Measurements from ENCODE around the gene LCAT. TPM values are rescaled to one million over a fixed set of nuclear protein-coding genes. Genes with fewer than 3 reads are reported as not detected.
"Not testable (repeated sequence)": the region's sequence is repeated elsewhere in the genome, so short reads cannot be mapped to it uniquely, and the experiment has no call there.

LCAT gene
- total and polyA plus RNA-seq, 7 experiments from 2014 or later: 0.33 to 23.6 (median 11.9) TPM

- Mint-ChIP-seq H3K27me3 (no peaks in the 10 kb centered on the region), H3K4me1 (peaks cover 5 to 24% (median 22%) of the 10 kb centered on the region in 7 donors), H3K4me3 (no peak overlapping the region), H3K9me3 (no peaks in the 10 kb centered on the region), H3K27ac (peak overlapping the region in 6 of 9 donors; percentile 17 to 74 (median 29)), H3K36me3 (peaks cover 0 to 8% (median 0%) of the 10 kb centered on the region in 5 donors)
- H3K9me3 ChIP-seq (ENCODE audit: control insufficient read depth in 2 of 3, low read length in 3 of 3): no peaks in the 10 kb centered on the region
- ChIA-PET CTCF (no interaction called here), POLR2A (interaction anchor here (1.0 to 1.2 kb wide), 2 partner anchors 9 to 20 kb away, joined by 5 read pairs; no protein-coding TSS in a partner anchor)
- H3K36me3 ChIP-seq (ENCODE audit: control insufficient read depth in 2 of 3, insufficient read depth in 3 of 3, low read length in 3 of 3): peaks cover 0 to 46% (median 0%) of the 10 kb centered on the region in 3 experiments
- intact Hi-C loops (cut with micrococcal nuclease): no loop called here
- no peak overlapping the region for H3K27ac ChIP-seq (ENCODE audit: low read depth, low read length)
- no peaks in the 10 kb centered on the region for H3K27me3 ChIP-seq (ENCODE audit: control insufficient read depth in 2 of 2, insufficient read depth in 2 of 2, low read length in 2 of 2)
- DNase-seq (no peak), ATAC-seq (no peak)
- H3K4me1 ChIP-seq (ENCODE audit: control insufficient read depth in 2 of 2, insufficient read depth in 2 of 2, low read length in 2 of 2): no peaks in the 10 kb centered on the region
- H3K4me3 ChIP-seq (ENCODE audit: low read length): no peak overlapping the region
These were observed 21.7 kb downstream of the LCAT start for GRCh38 chr16:67922221-67922620.

- Mint-ChIP-seq H3K4me3 (no peak overlapping the region), H3K9me3 (no peaks in the 10 kb centered on the region), H3K36me3 (peaks cover 0 to 18% (median 0%) of the 10 kb centered on the region in 5 donors), H3K27ac (peak overlapping the region in 1 of 9 donors; percentile 5), H3K27me3 (no peaks in the 10 kb centered on the region), H3K4me1 (peaks cover 21 to 45% (median 40%) of the 10 kb centered on the region in 7 donors)
- CTCF ChIA-PET: interaction anchor here (0.6 to 1.1 kb wide), 2 partner anchors 248 to 399 kb away, joined by 4 to 5 read pairs; no protein-coding TSS in a partner anchor
- no peak overlapping the region for H3K4me3 ChIP-seq (ENCODE audit: low read length)
- POLR2A ChIA-PET: interaction anchor here (0.6 to 0.9 kb wide), 3 partner anchors 103 to 399 kb away, joined by 3 to 5 read pairs (median 3); partner anchors contain the start of genes DDX28 and DUS2
- ATAC-seq (no peak), DNase-seq (no peak)
- H3K9me3 ChIP-seq (ENCODE audit: control insufficient read depth in 2 of 3, low read length in 3 of 3): no peaks in the 10 kb centered on the region
- no peaks in the 10 kb centered on the region for H3K4me1 ChIP-seq (ENCODE audit: control insufficient read depth in 2 of 2, insufficient read depth in 2 of 2, low read length in 2 of 2)
- no peak overlapping the region for H3K27ac ChIP-seq (ENCODE audit: low read depth, low read length)
- no peaks in the 10 kb centered on the region for H3K27me3 ChIP-seq (ENCODE audit: control insufficient read depth in 2 of 2, insufficient read depth in 2 of 2, low read length in 2 of 2)
- H3K36me3 ChIP-seq (ENCODE audit: control insufficient read depth in 2 of 3, insufficient read depth in 3 of 3, low read length in 3 of 3): peaks cover 0 to 57% (median 0%) of the 10 kb centered on the region in 3 experiments
- intact Hi-C loops (cut with micrococcal nuclease): no loop called here
These were observed 24.2 kb downstream of the LCAT start for GRCh38 chr16:67919622-67920221.

GRCh38 chr16:67917852-67918236 lies 26.1 kb downstream of the LCAT start:
- Histone ChIP-seq H3K4me1 (ENCODE audit: control insufficient read depth in 2 of 2, insufficient read depth in 2 of 2, low read length in 2 of 2) (no peaks in the 10 kb centered on the region), H3K27ac (ENCODE audit: low read depth, low read length) (no peak overlapping the region), H3K27me3 (ENCODE audit: control insufficient read depth in 2 of 2, insufficient read depth in 2 of 2, low read length in 2 of 2) (no peaks in the 10 kb centered on the region), H3K4me3 (ENCODE audit: low read length) (no peak overlapping the region), H3K9me3 (ENCODE audit: control insufficient read depth in 2 of 3, low read length in 3 of 3) (no peaks in the 10 kb centered on the region), H3K36me3 (ENCODE audit: control insufficient read depth in 2 of 3, insufficient read depth in 3 of 3, low read length in 3 of 3) (peaks cover 0 to 53% (median 0%) of the 10 kb centered on the region in 3 experiments)
- DNase-seq (peak in 1 of 9 donors; percentile 44), ATAC-seq (no peak)
- intact Hi-C loops (cut with micrococcal nuclease): no loop called here
- Mint-ChIP-seq H3K9me3 (no peaks in the 10 kb centered on the region), H3K4me1 (peaks cover 23 to 50% (median 41%) of the 10 kb centered on the region in 7 donors), H3K27me3 (no peaks in the 10 kb centered on the region), H3K4me3 (peak overlapping the region in 1 of 10 donors; percentile 27), H3K27ac (peak overlapping the region in 6 of 9 donors; percentile 28 to 81 (median 70)), H3K36me3 (peaks cover 0 to 22% (median 0%) of the 10 kb centered on the region in 5 donors)
- POLR2A ChIA-PET: interaction anchor here (0.7 kb wide), 1 partner anchor 179 kb away, joined by 3 read pairs; no protein-coding TSS in a partner anchor
- CTCF ChIA-PET: no interaction called here

GRCh38 chr16:67917140-67917851 lies 26.6 kb downstream of the LCAT start:
- H3K36me3 Mint-ChIP-seq: peaks cover 0 to 22% (median 0%) of the 10 kb centered on the region in 5 donors
- peak overlapping the region in 6 of 9 donors; percentile 28 to 81 (median 70) for H3K27ac Mint-ChIP-seq
- no peak for DNase-seq
- ATAC-seq: no peak
- H3K9me3 Mint-ChIP-seq: no peaks in the 10 kb centered on the region
- no peaks in the 10 kb centered on the region for H3K27me3 Mint-ChIP-seq
- Histone ChIP-seq H3K4me3 (ENCODE audit: low read length) (no peak overlapping the region), H3K27ac (ENCODE audit: low read depth, low read length) (no peak overlapping the region), H3K4me1 (ENCODE audit: control insufficient read depth in 2 of 2, insufficient read depth in 2 of 2, low read length in 2 of 2) (no peaks in the 10 kb centered on the region), H3K9me3 (ENCODE audit: control insufficient read depth in 2 of 3, low read length in 3 of 3) (no peaks in the 10 kb centered on the region), H3K27me3 (ENCODE audit: control insufficient read depth in 2 of 2, insufficient read depth in 2 of 2, low read length in 2 of 2) (no peaks in the 10 kb centered on the region), H3K36me3 (ENCODE audit: control insufficient read depth in 2 of 3, insufficient read depth in 3 of 3, low read length in 3 of 3) (peaks cover 0 to 50% (median 0%) of the 10 kb centered on the region in 3 experiments)
- H3K4me1 Mint-ChIP-seq: peaks cover 23 to 49% (median 39%) of the 10 kb centered on the region in 7 donors
- ChIA-PET CTCF (no interaction called here), POLR2A (interaction anchor here (0.7 kb wide), 1 partner anchor 180 kb away, joined by 3 read pairs; no protein-coding TSS in a partner anchor)
- H3K4me3 Mint-ChIP-seq: peak overlapping the region in 1 of 10 donors; percentile 27
- intact Hi-C loops (cut with micrococcal nuclease): no loop called here

- Mint-ChIP-seq H3K4me1 (peaks cover 23 to 40% (median 32%) of the 10 kb centered on the region in 7 donors), H3K9me3 (no peaks in the 10 kb centered on the region), H3K27me3 (no peaks in the 10 kb centered on the region), H3K27ac (peak overlapping the region in 3 of 9 donors; percentile 45 to 72 (median 64)), H3K4me3 (no peak overlapping the region), H3K36me3 (peaks cover 0 to 25% (median 0%) of the 10 kb centered on the region in 5 donors)
- ATAC-seq (no peak), DNase-seq (no peak)
- H3K27me3 ChIP-seq (ENCODE audit: control insufficient read depth in 2 of 2, insufficient read depth in 2 of 2, low read length in 2 of 2): no peaks in the 10 kb centered on the region
- ChIA-PET POLR2A (interaction anchor here (0.7 to 1.0 kb wide), 2 partner anchors 9 to 199 kb away, joined by 3 read pairs; no protein-coding TSS in a partner anchor), CTCF (interaction anchor here (0.9 kb wide), 1 partner anchor 99 kb away, joined by 3 read pairs; no protein-coding TSS in a partner anchor)
- no peaks in the 10 kb centered on the region for H3K9me3 ChIP-seq (ENCODE audit: control insufficient read depth in 2 of 3, low read length in 3 of 3)
- no peaks in the 10 kb centered on the region for H3K4me1 ChIP-seq (ENCODE audit: control insufficient read depth in 2 of 2, insufficient read depth in 2 of 2, low read length in 2 of 2)
- no peak overlapping the region for H3K27ac ChIP-seq (ENCODE audit: low read depth, low read length)
- H3K36me3 ChIP-seq (ENCODE audit: control insufficient read depth in 2 of 3, insufficient read depth in 3 of 3, low read length in 3 of 3): peaks cover 0 to 58% (median 0%) of the 10 kb centered on the region in 3 experiments
- intact Hi-C loops (cut with micrococcal nuclease): no loop called here
- H3K4me3 ChIP-seq (ENCODE audit: low read length): no peak overlapping the region
These were observed 27.8 kb downstream of the LCAT start for GRCh38 chr16:67915831-67916723.

- H3K27me3 ChIP-seq (ENCODE audit: control insufficient read depth in 2 of 2, insufficient read depth in 2 of 2, low read length in 2 of 2); POLR2A ChIA-PET; H3K27me3 Mint-ChIP-seq; ATAC-seq; H3K27ac ChIP-seq (ENCODE audit: low read depth, low read length); intact Hi-C loops (cut with micrococcal nuclease); H3K9me3 Mint-ChIP-seq; H3K4me1 ChIP-seq (ENCODE audit: control insufficient read depth in 2 of 2, insufficient read depth in 2 of 2, low read length in 2 of 2); DNase-seq; H3K4me3 Mint-ChIP-seq; H3K9me3 ChIP-seq (ENCODE audit: control insufficient read depth in 2 of 3, low read length in 3 of 3); H3K4me3 ChIP-seq (ENCODE audit: low read length): not testable (repeated sequence)
- Mint-ChIP-seq H3K27ac (peak overlapping the region in 1 of 9 donors; percentile 72), H3K36me3 (peaks cover 0 to 27% (median 0%) of the 10 kb centered on the region in 5 donors), H3K4me1 (peaks cover 22 to 41% (median 32%) of the 10 kb centered on the region in 7 donors)
- H3K36me3 ChIP-seq (ENCODE audit: control insufficient read depth in 2 of 3, insufficient read depth in 3 of 3, low read length in 3 of 3): peaks cover 0 to 61% (median 0%) of the 10 kb centered on the region in 3 experiments
- CTCF ChIA-PET: interaction anchor here (0.7 kb wide), 1 partner anchor 12 kb away, joined by 3 read pairs; no protein-coding TSS in a partner anchor
These were observed 28.5 kb downstream of the LCAT start for GRCh38 chr16:67915496-67915769.
